GM21786 (cell line): Measurements from ENCODE around the gene CCDC85C.

Experiments used
- ATAC-seq: cut with Tn5 transposase; IDR thresholded peaks from one replicate; pipeline ENCODE4 v1.9.1; 2021; ENCODE audit not compliant: unreplicated experiment

Gene CCDC85C

GRCh38 chr14:99459481-99460100 lies 144.4 kb downstream of the CCDC85C start:
- no peak for ATAC-seq

- ATAC-seq, result no peak
These were observed 149.8 kb downstream of the CCDC85C start for GRCh38 chr14:99454246-99454645.

GRCh38 chr14:99452968-99453367 lies 151.0 kb downstream of the CCDC85C start:
- ATAC-seq, result no peak

GRCh38 chr14:99451234-99451633 lies 152.8 kb downstream of the CCDC85C start:
- no peak for ATAC-seq

GRCh38 chr14:99450266-99450665 lies 153.7 kb downstream of the CCDC85C start:
- ATAC-seq, result no peak
